ENCODE results near the gene DHX35.
A peak's percentile ranks its signal among the peaks of the same experiment; 100 is the strongest.
"Not testable (repeated sequence)": the region's sequence is repeated elsewhere in the genome, so short reads cannot be mapped to it uniquely, and the experiment has no call there.

Gene DHX35

GRCh38 chr20:38941726-38942389 lies 20.3 kb upstream of the DHX35 start:
- DNase-seq (ENCODE audit: low spot score): no peak

GRCh38 chr20:38945012-38945411 lies 17.1 kb upstream of the DHX35 start:
- DNase-seq (ENCODE audit: low spot score): no peak

GRCh38 chr20:38946836-38947235 lies 15.3 kb upstream of the DHX35 start:
- no peak for DNase-seq (ENCODE audit: low spot score)

- DNase-seq (ENCODE audit: low spot score): no peak
Observed at GRCh38 chr20:38947931-38948362, 14.2 kb upstream of the DHX35 start.

- no peak for DNase-seq (ENCODE audit: low spot score)
Observed at GRCh38 chr20:38950254-38950653, 11.9 kb upstream of the DHX35 start.

GRCh38 chr20:38951611-38952010 lies 10.5 kb upstream of the DHX35 start:
- no peak for DNase-seq (ENCODE audit: low spot score)

GRCh38 chr20:38952153-38952552 lies 10.0 kb upstream of the DHX35 start:
- no peak for DNase-seq (ENCODE audit: low spot score)

GRCh38 chr20:38953630-38954340 lies 8.4 kb upstream of the DHX35 start:
- no peak for DNase-seq (ENCODE audit: low spot score)

GRCh38 chr20:38957235-38957876 lies 4.8 kb upstream of the DHX35 start:
- DNase-seq (ENCODE audit: low spot score): no peak

- no peak for DNase-seq (ENCODE audit: low spot score)
Observed at GRCh38 chr20:38957915-38958485, 4.1 kb upstream of the DHX35 start.

- not testable (repeated sequence) for DNase-seq (ENCODE audit: low spot score)
Observed at GRCh38 chr20:38960187-38960687, 1.9 kb upstream of the DHX35 start.

GRCh38 chr20:38961530-38962043 lies 557 bp upstream of the DHX35 start:
- DNase-seq (ENCODE audit: low spot score): peak; percentile 10

GRCh38 chr20:38962928-38963401 lies 821 bp downstream of the DHX35 start:
- DNase-seq (ENCODE audit: low spot score): no peak

- no peak for DNase-seq (ENCODE audit: low spot score)
Observed at GRCh38 chr20:38963745-38964144, 1.6 kb downstream of the DHX35 start.

GRCh38 chr20:38965264-38965663 lies 3.1 kb downstream of the DHX35 start:
- DNase-seq (ENCODE audit: low spot score): no peak

- no peak for DNase-seq (ENCODE audit: low spot score)
Observed at GRCh38 chr20:38968090-38968489, 5.9 kb downstream of the DHX35 start.

- no peak for DNase-seq (ENCODE audit: low spot score)
Observed at GRCh38 chr20:38969708-38970107, 7.6 kb downstream of the DHX35 start.

- DNase-seq (ENCODE audit: low spot score): peak; percentile 9
Observed at GRCh38 chr20:38970302-38970701, 8.2 kb downstream of the DHX35 start.

- no peak for DNase-seq (ENCODE audit: low spot score)
Observed at GRCh38 chr20:38973107-38973506, 11.0 kb downstream of the DHX35 start.

GRCh38 chr20:38973645-38974044 lies 11.5 kb downstream of the DHX35 start:
- DNase-seq (ENCODE audit: low spot score): no peak

GRCh38 chr20:38975539-38976120 lies 13.5 kb downstream of the DHX35 start:
- DNase-seq (ENCODE audit: low spot score): no peak

- no peak for DNase-seq (ENCODE audit: low spot score)
Observed at GRCh38 chr20:38979434-38979833, 17.3 kb downstream of the DHX35 start.
